Kidney capillary endothelial cell (primary cell): Measurements from ENCODE around the gene JAM3.

Experiments
- DNase-seq: peaks from one replicate; pipeline ENCODE4 v3.0.0-alpha.2; 2018; ENCODE audit warnings: low spot score

JAM3 gene

GRCh38 chr11:134145715-134146114 is 76.8 kb downstream of the JAM3 start:
- no peak for DNase-seq

- no peak for DNase-seq
These were observed 77.7 kb downstream of the JAM3 start for GRCh38 chr11:134146598-134146997.

- DNase-seq = no peak
These were observed 80.5 kb downstream of the JAM3 start for GRCh38 chr11:134149371-134149770.

- no peak for DNase-seq
These were observed 81.5 kb downstream of the JAM3 start for GRCh38 chr11:134150195-134150903.

GRCh38 chr11:134151083-134151747 is 82.3 kb downstream of the JAM3 start:
- no peak for DNase-seq

GRCh38 chr11:134152696-134153095 is 83.8 kb downstream of the JAM3 start:
- DNase-seq = no peak

- no peak for DNase-seq
These were observed 84.5 kb downstream of the JAM3 start for GRCh38 chr11:134153147-134153905.

GRCh38 chr11:134154441-134154840 is 85.6 kb downstream of the JAM3 start:
- DNase-seq = no peak

- DNase-seq = no peak
These were observed 86.6 kb downstream of the JAM3 start for GRCh38 chr11:134155456-134155855.

- no peak for DNase-seq
These were observed 87.3 kb downstream of the JAM3 start for GRCh38 chr11:134155946-134156865.

GRCh38 chr11:134157451-134157850 is 88.6 kb downstream of the JAM3 start:
- DNase-seq = no peak

GRCh38 chr11:134158023-134158422 is 89.2 kb downstream of the JAM3 start:
- DNase-seq = no peak

GRCh38 chr11:134159652-134160051 is 90.8 kb downstream of the JAM3 start:
- DNase-seq = no peak

GRCh38 chr11:134164490-134165370 is 95.9 kb downstream of the JAM3 start:
- DNase-seq = no peak

- DNase-seq = no peak
These were observed 101.5 kb downstream of the JAM3 start for GRCh38 chr11:134170177-134170918.

- no peak for DNase-seq
These were observed 102.0 kb downstream of the JAM3 start for GRCh38 chr11:134170919-134171281.

- DNase-seq = no peak
These were observed 103.1 kb downstream of the JAM3 start for GRCh38 chr11:134171951-134172350.

GRCh38 chr11:134173296-134173695 is 104.4 kb downstream of the JAM3 start:
- no peak for DNase-seq

- no peak for DNase-seq
These were observed 107.4 kb downstream of the JAM3 start for GRCh38 chr11:134176284-134176683.

- DNase-seq = no peak
These were observed 109.3 kb downstream of the JAM3 start for GRCh38 chr11:134178032-134178674.
